Measurements from ENCODE around the gene PRM2.

GRCh38 chr16:11320170-11320569 is 43.9 kb upstream of the PRM2 start:
- no peak for TF ChIP-seq CTCF (IDR thresholded peaks at IDR 0.05)
- no peak for TF ChIP-seq POLR2A (IDR thresholded peaks at IDR 0.05)
